Measurements from ENCODE around the gene RSPO4. TPM values are rescaled to one million over a fixed set of nuclear protein-coding genes. Genes with fewer than 3 reads are reported as not detected.

The RSPO4 gene
- total RNA-seq, 4 donors from 2014 or later = 0.06 to 2.5 (median 0.52) TPM

GRCh38 chr20:957544-957943 is 44.6 kb downstream of the RSPO4 start:
- 91% methylated on average over 1 of the region's 1 CpG for WGBS
- Histone ChIP-seq H3K4me1 (peaks cover 3 to 6% (median 4%) of the 10 kb centered on the region in 4 donors), H3K9me3 (no peaks in the 10 kb centered on the region), H3K36me3 (no peaks in the 10 kb centered on the region), H3K4me3 (no peak overlapping the region), H3K27ac (replicated peaks in 1 of 4) (no peak overlapping the region), H3K27me3 (peaks cover 0 to 88% (median 14%) of the 10 kb centered on the region in 4 donors)
- DNase-seq (ENCODE audit: extremely low spot score) = no peak
- intact Hi-C loops (cut with DNase I) = loop anchor here (10.0 kb wide), 1 partner anchor 257 kb away; no protein-coding TSS in a partner anchor
- TF ChIP-seq POLR2A (IDR thresholded peaks at IDR 0.05; ENCODE audit: low read depth) = no peak
- no peak for TF ChIP-seq EP300 (IDR thresholded peaks at IDR 0.05)
- TF ChIP-seq POLR2AphosphoS5 (IDR thresholded peaks at IDR 0.05) = no peak
- no peak for TF ChIP-seq CTCF (IDR thresholded peaks at IDR 0.05)

- no peak for DNase-seq (ENCODE audit: extremely low spot score)
- Histone ChIP-seq H3K4me1 (peaks cover 3 to 6% (median 4%) of the 10 kb centered on the region in 4 donors), H3K27ac (replicated peaks in 1 of 4) (no peak overlapping the region), H3K27me3 (peaks cover 0 to 85% (median 14%) of the 10 kb centered on the region in 4 donors), H3K9me3 (no peaks in the 10 kb centered on the region), H3K4me3 (no peak overlapping the region), H3K36me3 (no peaks in the 10 kb centered on the region)
- TF ChIP-seq CTCF (IDR thresholded peaks at IDR 0.05) (peak; percentile 89 to 95 (median 89)), POLR2AphosphoS5 (IDR thresholded peaks at IDR 0.05) (no peak), EP300 (IDR thresholded peaks at IDR 0.05) (no peak), POLR2A (IDR thresholded peaks at IDR 0.05; ENCODE audit: low read depth) (no peak)
- WGBS = 16% methylated on average over 13 of the region's 13 CpGs
- intact Hi-C loops (cut with DNase I) = loop anchor here (1.0 to 10.0 kb wide), 2 partner anchors 140 to 258 kb away; no protein-coding TSS in a partner anchor
These were observed 45.7 kb downstream of the RSPO4 start for GRCh38 chr20:956330-956951.

- H3K4me3 ChIP-seq = no peak overlapping the region
- H3K27ac ChIP-seq (replicated peaks in 1 of 4) = no peak overlapping the region
- intact Hi-C loops (cut with DNase I) = loop anchor here (1.0 to 10.0 kb wide), 2 partner anchors 139 to 259 kb away; no protein-coding TSS in a partner anchor
- no peaks in the 10 kb centered on the region for H3K9me3 ChIP-seq
- peaks cover 0 to 81% (median 14%) of the 10 kb centered on the region in 4 donors for H3K27me3 ChIP-seq
- TF ChIP-seq POLR2AphosphoS5 (IDR thresholded peaks at IDR 0.05) (no peak), POLR2A (IDR thresholded peaks at IDR 0.05; ENCODE audit: low read depth) (no peak), EP300 (IDR thresholded peaks at IDR 0.05) (no peak), CTCF (IDR thresholded peaks at IDR 0.05) (no peak)
- H3K36me3 ChIP-seq = no peaks in the 10 kb centered on the region
- DNase-seq (ENCODE audit: extremely low spot score) = no peak
- peaks cover 3 to 6% (median 4%) of the 10 kb centered on the region in 4 donors for H3K4me1 ChIP-seq
- 74% methylated on average over 7 of the region's 7 CpGs for WGBS
These were observed 46.5 kb downstream of the RSPO4 start for GRCh38 chr20:955656-956055.

- Histone ChIP-seq H3K27ac (replicated peaks in 1 of 4) (no peak overlapping the region), H3K4me1 (peaks cover 3 to 6% (median 4%) of the 10 kb centered on the region in 4 donors), H3K36me3 (no peaks in the 10 kb centered on the region), H3K4me3 (no peak overlapping the region), H3K27me3 (peaks cover 0 to 81% (median 14%) of the 10 kb centered on the region in 4 donors), H3K9me3 (no peaks in the 10 kb centered on the region)
- no peak for DNase-seq (ENCODE audit: extremely low spot score)
- WGBS = 60% methylated on average over 3 of the region's 3 CpGs
- TF ChIP-seq CTCF (IDR thresholded peaks at IDR 0.05) (no peak), EP300 (IDR thresholded peaks at IDR 0.05) (no peak), POLR2AphosphoS5 (IDR thresholded peaks at IDR 0.05) (no peak), POLR2A (IDR thresholded peaks at IDR 0.05; ENCODE audit: low read depth) (no peak)
- intact Hi-C loops (cut with DNase I) = loop anchor here (10.0 kb wide), 1 partner anchor 260 kb away; no protein-coding TSS in a partner anchor
These were observed 47.0 kb downstream of the RSPO4 start for GRCh38 chr20:955111-955510.
